GM18508 (cell line): ENCODE results near the gene PHF21A.

Experiments used
- ATAC-seq: cut with Tn5 transposase; IDR thresholded peaks from one replicate; pipeline ENCODE4 v1.9.1; 2021; ENCODE audit warnings: moderate number of reproducible peaks; ENCODE audit not compliant: insufficient read depth, unreplicated experiment

Gene PHF21A

DNA sequence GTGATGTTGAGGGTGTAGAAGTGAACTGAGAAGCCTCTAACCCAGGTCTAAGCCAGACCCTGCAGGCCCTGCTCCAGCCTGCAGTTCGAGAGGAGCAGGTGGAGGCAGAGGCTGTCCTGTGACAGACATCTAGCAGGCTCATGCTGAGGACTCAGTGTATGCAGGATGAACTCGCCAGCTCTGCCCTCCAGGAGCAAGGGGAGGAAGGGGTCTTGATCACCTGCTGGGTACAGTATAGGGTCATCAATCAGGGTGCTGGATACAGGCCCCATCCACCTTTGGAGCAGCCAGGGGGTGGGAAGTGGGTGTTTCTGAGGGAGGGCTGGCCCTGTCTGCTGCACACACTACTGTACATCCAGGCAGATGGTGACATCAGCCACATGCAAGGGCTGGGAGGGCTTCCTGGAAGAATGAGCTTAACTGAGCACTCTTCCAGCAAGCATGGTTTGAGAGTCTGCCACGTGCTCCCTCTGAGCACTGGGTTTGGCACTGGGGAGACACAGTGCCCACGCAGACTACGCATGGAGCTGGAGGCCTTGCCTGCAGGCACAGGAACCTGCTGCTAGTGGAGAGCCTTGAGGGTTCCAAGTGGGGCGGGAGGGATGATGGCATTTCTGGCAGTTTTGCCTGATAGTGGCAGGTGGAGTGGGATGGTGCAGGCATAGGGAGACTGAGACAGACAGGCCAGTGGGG is 226.6 kb downstream of the PHF21A start:
- ATAC-seq: no peak

DNA sequence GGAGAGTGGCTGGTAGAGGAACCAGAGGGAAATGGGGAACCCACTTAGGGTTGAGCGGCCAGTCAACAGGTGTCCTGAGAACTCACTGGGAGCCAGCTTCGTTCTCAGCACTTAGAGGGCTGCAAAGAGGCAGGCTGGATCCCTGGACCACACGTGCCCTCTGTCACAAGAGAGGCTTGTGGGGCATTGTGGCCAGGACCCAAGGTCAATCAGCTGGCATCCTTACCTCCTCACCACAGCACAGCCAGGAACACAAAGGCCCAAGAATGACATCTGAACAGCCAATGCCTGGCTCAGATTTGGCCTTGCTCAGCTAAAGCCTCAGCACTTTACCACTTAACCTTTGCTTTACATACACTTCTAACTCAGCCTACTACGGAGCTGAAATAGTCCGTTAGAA is 228.4 kb downstream of the PHF21A start:
- ATAC-seq: no peak

DNA sequence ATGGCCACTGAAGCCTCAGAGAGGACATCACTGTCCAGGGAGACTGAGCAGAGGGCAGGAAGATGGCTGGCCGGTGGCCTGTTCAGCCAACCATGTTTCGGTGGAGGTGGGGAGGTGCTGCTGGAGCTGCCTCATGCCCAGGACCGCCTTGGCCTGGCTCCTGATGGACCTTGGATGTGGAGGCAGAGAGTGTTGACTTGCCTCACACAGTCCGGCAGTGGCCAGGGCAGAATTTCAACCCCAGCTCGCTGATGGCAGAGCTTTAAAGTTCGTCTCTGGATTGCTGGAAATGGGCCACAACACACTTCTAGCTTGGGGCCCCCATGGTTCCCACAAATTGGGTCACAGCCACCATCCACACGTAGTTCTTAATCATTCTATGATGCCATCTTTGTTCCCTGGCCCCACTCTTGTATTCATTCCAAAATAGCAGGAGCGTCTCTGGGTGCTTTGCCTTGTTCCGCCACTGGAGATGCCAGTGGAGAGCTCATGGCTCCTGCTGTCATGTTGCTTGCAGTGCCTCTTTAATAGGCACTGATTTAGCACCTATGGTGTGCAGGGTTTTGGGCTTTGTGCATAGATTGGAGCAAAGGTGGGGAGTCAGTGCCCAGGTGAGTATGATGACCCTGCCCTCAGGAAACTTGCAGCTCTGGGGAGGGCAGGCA is 230.2 kb downstream of the PHF21A start:
- no peak for ATAC-seq

DNA sequence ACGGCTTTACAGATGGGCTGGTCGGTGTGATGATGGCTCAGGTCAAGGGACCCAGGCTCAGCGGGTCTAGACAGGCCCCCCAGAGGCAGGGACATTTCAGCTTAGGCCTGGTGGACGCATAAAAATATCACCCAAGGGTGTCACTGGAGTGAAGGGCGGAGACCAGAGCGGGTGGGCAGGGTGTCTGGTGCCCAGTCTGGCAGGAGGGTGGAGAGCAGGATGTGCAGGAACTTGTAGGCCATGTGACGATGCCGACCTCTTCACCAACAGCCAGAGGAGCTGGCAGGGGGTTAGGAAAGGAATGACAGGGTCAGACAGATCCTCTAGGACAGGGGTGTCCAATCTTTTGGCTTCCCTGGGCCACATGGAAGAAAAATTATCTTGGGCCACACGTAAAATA is 231.3 kb downstream of the PHF21A start:
- ATAC-seq: no peak

DNA sequence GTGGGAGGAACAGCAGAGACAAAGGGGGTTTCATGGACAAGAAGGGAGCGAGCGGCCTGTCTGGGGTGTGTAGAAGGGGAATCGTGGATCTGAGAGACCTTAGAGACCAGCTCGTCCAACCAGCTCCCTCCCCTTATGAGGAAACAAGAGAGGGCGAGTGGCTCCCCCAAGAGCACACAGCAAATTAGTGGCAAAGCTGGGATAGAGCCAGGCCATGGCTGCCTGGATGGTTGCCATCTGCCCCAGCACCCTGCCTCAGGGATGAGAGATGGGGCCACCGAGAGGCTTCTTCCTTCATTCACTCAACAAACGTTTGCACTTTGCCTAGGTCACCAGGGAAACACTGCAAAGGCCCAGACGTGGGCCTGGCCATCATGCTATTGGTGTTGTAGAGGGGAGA is 231.7 kb downstream of the PHF21A start:
- ATAC-seq: no peak

DNA sequence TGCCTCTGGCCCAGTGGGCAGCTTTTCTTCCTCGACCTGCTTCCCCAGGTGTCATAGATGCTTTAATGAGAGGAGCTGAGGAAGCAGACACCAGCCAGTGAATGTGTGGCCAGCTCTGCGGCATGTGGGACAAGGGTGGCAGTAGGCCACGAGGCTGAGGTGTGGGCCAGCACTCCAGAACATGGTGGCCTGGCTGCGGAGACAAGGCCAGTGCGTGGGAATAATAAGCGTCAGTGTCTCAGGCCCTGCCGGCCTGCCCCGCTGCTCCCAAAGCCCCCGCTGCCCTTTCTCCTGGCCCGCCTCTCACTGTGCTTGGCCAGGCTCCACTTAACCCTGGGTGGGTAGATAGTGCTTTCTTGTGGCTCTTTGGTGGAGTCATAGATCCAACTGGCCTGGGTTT is 233.7 kb downstream of the PHF21A start:
- ATAC-seq: no peak

DNA sequence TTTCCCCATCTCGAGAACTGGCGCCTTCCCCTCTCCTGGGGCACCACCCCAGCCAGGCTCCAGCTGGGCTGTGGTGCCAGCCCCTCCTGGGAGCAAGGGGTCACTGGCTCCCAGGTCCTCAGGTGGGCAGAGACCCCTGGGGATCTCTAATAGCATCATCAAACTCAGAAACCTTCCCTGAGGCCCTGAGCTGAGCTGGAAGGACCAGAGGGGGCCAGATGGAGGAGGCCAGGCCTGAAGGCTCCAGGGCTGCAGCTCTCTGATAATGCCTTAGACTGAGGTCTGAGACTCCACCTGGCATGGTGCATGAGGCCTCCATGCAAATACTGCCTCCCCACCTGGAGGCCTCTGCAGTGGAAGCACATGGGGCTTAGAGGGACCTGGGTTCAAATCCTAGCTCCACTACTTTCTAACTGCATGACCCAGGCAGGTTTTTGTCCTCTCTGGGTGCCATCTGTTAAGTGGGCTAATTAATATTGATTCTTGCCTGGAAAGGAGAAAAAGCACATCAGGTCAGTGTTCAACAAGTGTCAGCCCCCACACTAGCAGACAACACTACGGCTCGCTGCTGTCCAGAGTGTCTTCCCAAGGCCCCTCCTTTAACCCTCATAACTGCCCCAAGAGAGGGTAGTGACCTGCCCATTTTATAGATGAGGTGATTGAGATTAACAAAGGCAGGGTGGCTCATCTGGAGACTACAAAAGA is 234.3 kb downstream of the PHF21A start:
- no peak for ATAC-seq

DNA sequence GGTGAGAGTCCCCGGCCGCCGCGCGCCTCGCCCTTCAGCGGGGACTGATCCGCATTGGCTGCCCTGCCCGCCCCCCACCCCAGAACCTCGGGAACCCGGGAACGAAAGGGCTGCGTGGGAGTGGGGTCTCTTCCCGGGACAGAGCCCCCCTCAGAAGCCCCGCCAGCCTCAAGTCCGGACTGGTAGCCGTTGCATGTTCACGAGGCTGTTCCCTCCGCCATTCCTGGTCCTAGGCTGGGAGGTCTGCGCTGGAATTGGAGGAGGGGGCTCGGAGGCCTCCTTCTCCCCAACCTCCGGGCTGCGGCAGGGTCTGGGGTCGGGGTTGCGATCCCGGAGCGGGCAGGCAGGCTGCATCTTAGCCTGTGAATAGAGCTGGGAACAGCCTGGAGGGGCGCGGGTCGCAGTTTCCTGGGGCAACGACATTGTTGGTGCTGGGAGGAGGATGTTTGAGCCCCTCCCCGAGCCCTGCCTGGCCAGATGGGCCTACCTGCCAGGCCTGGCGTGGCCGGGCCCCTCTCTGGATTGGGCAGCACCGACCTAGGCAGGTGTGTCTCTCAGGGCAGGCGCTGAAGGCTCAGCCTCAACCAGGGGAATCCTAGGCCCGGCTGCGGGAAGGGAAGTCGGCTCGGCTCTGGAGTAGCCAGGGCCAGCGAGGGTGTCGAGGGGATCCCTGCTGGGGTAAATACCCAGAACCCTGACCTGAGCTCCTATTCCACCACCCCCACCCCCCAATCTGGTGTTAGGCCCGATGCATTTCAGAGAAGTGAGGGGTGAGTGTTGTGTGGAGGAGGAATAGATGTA is 235.1 kb downstream of the PHF21A start:
- no peak for ATAC-seq

DNA sequence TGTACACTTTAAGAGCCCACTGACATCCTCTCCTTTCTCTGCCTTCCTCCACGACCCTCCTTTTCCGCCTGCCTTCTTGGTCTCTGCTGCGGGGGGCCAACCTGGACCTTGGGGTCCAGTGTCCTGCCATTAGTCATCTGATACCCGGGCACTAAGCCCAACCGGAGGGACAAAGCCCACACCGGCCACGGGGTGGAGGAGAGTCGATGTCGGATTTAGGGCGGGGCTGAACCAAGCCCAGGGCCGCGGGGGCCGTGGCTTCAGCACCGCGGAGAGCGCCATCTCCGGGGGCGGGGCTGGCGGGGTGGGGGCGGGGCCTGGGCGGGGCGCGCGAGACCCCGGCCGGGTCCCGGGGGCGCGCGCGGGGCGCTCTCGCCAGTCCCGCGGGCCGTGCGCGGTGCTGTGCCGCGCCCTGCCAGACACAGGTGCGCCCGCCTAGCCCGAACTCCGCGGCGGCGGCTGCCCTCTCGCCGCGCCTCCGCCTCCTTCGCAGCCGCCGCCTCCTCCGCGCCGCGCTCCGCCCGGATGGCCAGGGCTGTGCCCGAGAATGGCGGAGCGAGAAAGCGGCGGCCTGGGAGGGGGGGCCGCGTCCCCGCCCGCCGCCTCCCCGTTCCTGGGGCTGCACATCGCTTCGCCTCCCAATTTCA is 235.9 kb downstream of the PHF21A start, which contains the start of gene MAPK8IP1:
TSS of gene MAPK8IP1 (plus strand) at position 378 of the 647 bp plus-strand sequence. CDS start at position 548, 170 bp downstream.
- ATAC-seq: no peak

DNA sequence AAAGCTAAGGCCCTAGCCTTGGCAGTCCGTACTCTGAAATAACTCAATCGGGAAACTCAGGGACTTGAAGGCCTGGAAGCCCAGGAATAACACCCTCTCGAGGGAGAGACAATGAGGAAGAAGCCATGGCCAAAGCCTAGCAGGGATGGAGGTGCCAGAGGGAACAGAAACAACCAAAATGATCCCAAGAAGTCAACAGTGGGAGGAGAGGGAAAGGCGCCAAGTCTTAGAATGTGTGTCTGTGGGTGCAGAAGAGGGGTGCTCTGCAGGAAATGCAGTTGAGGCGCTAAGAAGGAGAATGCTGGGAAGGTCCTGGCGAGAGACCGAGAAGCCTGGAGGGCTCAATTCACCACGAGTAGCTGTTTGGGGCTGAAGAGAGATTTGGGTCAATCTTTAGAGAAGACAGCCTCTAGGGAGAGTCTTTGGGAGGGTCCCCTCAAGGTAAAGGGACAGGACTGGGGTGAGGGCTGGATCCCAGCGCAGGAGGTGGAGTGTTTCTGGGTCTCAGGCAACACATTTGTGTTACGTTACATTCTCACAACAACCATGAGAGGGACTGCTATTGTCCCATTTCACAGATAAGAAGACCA is 236.6 kb downstream of the PHF21A start:
- no peak for ATAC-seq
